ENCODE data around the gene CTIF. TPM values are rescaled to one million over a fixed set of nuclear protein-coding genes. Genes with fewer than 3 reads are reported as not detected.

The CTIF gene
- total RNA-seq, 1 donor = 86.4 TPM

- DNase-seq (ENCODE audit: low read depth) = peak; percentile 85
- no peak overlapping the region for H3K4me3 ChIP-seq (ENCODE audit: low read depth, low read length)
- TF ChIP-seq CTCF (IDR thresholded peaks at IDR 0.05; ENCODE audit: insufficient read depth, low read depth, low read length) = no peak
These were observed 189.5 kb downstream of the CTIF start for GRCh38 chr18:48728204-48728833.

- no peak overlapping the region for H3K4me3 ChIP-seq (ENCODE audit: low read depth, low read length)
- DNase-seq (ENCODE audit: low read depth) = peak; percentile 42
- no peak for TF ChIP-seq CTCF (IDR thresholded peaks at IDR 0.05; ENCODE audit: insufficient read depth, low read depth, low read length)
These were observed 190.6 kb downstream of the CTIF start for GRCh38 chr18:48729404-48729803.

- no peak for TF ChIP-seq CTCF (IDR thresholded peaks at IDR 0.05; ENCODE audit: insufficient read depth, low read depth, low read length)
- no peak overlapping the region for H3K4me3 ChIP-seq (ENCODE audit: low read depth, low read length)
- no peak for DNase-seq (ENCODE audit: low read depth)
These were observed 191.2 kb downstream of the CTIF start for GRCh38 chr18:48730010-48730409.

GRCh38 chr18:48732767-48733424, 194.1 kb downstream of the CTIF start:
- DNase-seq (ENCODE audit: low read depth) = no peak
- no peak overlapping the region for H3K4me3 ChIP-seq (ENCODE audit: low read depth, low read length)
- no peak for TF ChIP-seq CTCF (IDR thresholded peaks at IDR 0.05; ENCODE audit: insufficient read depth, low read depth, low read length)

GRCh38 chr18:48733643-48734253, 194.9 kb downstream of the CTIF start:
- no peak for TF ChIP-seq CTCF (IDR thresholded peaks at IDR 0.05; ENCODE audit: insufficient read depth, low read depth, low read length)

GRCh38 chr18:48734460-48734859, 195.6 kb downstream of the CTIF start:
- no peak overlapping the region for H3K4me3 ChIP-seq (ENCODE audit: low read depth, low read length)
- TF ChIP-seq CTCF (IDR thresholded peaks at IDR 0.05; ENCODE audit: insufficient read depth, low read depth, low read length) = no peak
- DNase-seq (ENCODE audit: low read depth) = no peak

More at GRCh38 chr18:48733643-48734253, 194.9 kb downstream of the CTIF start:
- no peak overlapping the region for H3K4me3 ChIP-seq (ENCODE audit: low read depth, low read length)
- DNase-seq (ENCODE audit: low read depth) = no peak

Measured in fibroblast of villous mesenchyme (primary cell).